Middle frontal gyrus (tissue), 1 donor: Measurements from ENCODE around the gene DLEC1.
"Not testable (repeated sequence)": the region's sequence is repeated elsewhere in the genome, so short reads cannot be mapped to it uniquely, and the experiment has no call there.

ENCODE experiments used
- DNase-seq: peaks from one replicate; pipeline ENCODE4 v3.0.0-alpha.2; 2015; ENCODE audit warnings: low spot score; ENCODE audit errors: extremely low spot score

DLEC1 gene

GRCh38 chr3:38120693-38121450, 81.9 kb downstream of the DLEC1 start:
- DNase-seq, result no peak

- no peak for DNase-seq
Measured at GRCh38 chr3:38121451-38121831, 82.4 kb downstream of the DLEC1 start.

GRCh38 chr3:38121832-38122461, 82.9 kb downstream of the DLEC1 start:
- DNase-seq, result no peak

DNA sequence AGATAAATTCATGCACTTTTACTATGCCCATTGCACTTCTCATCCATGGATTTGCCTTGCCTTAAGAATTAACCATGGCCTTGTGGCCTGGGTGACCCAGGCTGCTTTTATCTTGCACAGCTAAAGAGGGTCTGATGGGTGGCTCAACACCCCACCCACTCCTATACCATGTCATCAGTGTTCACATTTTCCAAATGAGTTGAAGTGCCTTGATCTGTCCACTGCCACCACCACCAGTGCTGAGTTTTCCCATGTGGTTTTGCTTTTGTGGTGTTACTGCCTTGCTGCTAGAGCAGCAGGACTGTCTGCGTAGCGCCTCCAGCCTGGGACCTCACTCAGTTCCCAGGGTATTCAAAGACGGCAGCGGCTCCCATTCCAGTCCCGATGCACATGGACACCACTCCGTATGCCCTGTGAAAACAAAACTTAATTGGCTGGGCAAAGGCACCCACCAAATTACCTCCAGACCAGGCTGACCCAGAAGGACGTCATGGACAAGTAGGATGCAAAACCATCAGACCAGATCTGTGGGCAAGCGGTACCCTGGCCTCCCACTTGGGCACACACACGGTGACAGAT, 83.8 kb downstream of the DLEC1 start:
- DNase-seq, result no peak

DNA sequence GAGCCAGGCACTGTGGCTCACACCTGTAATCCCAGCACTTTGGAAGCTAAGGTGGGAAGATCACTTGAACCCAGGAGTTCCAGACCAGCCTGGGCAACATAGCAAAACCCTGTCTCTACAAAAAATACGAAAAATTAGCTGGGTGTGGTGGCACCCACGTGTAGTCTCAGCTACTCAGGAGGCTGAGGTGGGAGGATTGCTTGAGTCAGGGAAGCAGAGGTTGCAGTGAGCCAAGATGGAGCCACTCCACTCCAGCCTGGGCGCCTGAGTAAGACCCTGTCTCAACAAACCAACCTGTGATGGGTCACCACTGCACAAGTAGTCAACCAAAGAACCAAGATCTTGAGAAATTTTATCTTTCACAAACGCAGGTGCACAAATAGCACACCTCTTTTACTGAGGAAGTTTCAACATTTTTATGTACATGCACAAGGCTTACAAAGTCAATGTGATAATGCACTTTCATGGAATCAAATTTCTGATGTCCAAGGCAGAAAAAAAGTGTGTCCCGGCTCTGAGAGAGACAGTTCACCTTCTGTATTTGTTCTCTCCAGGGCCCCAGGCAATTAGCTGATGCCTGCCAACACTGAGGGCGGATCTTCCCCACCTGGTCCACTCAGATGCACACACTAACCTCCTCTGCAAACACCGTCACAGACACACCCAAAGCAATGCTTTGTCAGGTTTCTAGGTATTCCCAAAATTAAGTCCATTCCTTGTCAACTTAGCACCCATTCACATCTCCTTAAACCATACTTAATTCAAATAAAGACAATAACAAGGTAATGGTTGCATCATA, 85.5 kb downstream of the DLEC1 start:
- DNase-seq, result no peak

GRCh38 chr3:38125305-38126120, 86.5 kb downstream of the DLEC1 start:
- no peak for DNase-seq

DNA sequence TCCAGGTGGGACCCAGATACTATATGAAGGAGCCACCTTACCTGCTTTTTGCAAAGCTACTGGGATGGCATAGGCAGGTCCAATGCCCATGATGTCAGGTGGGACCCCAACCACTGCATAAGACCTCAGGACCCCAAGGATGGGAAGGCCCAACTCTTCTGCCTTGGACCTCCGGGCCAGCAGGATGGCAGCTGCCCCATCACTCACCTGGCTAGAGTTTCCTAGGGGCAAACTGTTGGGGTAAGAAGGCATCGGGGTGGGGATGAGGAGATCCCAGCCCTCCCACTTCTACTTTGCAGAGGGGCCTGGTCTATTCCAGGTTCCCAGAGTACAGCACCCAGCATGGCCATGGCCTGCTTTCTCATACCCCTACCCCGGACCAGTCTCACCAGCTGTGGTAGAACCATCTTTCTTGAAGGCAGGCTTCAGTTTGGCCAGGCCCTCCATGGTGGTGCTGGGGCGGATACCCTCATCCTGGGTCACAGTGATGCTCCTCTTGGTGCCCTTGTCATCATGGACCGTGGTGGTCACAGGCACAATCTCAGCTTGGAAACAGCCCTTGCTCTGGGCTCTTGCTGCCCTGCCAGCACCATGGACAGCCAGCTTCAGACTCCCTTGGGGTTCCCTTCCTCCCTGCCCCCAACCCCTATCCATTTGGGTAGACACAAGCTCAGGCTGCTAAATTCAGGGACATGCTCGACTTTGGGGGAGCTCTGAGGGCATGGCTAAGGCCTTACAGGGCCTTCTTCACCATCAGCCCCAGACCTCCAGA, 87.3 kb downstream of the DLEC1 start:
- DNase-seq, result no peak

DNA sequence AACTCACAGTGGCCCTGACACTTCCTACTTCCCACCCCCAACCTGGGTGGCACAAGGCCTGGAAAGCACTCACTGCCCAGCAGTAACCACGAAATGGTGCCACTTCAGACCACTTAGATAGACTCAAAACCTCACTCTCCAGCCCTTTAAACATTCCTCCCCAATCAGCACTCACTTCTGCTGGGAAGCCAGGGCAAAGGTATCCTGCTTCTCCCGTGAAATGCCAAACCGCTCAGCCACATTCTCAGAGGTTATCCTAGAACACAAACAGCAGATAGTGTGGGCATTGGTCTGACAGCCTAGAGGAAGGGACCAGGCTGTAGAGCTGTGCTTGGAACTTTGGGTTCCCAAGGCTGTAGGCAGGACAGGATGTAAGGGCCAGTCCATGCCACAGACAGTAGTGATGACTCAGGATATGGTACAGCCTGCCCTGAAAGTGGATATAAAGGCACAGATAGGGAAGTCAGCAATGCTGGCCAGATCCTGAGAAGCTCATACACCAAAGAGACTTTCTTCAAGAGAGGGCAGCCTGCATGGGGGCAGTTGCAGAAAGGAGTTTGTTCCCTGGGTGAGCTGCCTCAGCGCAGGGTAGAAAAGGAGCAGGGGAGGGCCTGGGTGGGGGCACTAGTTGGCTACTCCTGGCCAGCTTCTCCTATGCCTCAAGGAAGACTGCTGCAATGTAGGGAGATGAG, 88.7 kb downstream of the DLEC1 start:
- DNase-seq, result no peak

GRCh38 chr3:38128303-38128655, 89.3 kb downstream of the DLEC1 start:
- DNase-seq, result no peak

DNA sequence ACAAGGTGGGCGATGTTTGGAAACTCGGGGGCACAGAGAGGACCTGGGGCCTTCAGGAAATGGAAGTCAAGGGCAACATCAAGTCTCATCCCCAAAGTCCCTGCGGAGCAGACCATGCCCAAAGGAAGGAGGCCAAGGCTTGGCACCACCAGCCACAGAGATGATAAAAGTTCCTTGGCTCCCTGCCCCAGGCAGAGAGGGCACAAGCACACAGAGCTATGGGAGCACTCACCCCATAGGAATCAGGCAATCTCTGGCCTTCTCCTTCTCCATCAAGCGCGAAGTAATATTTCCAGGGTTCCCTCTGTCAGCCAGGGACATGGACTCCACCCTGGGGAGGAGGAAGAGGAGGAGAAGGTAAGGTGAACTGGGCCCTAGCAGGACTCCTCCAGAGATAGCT, 90.0 kb downstream of the DLEC1 start:
- DNase-seq, result no peak

DNA sequence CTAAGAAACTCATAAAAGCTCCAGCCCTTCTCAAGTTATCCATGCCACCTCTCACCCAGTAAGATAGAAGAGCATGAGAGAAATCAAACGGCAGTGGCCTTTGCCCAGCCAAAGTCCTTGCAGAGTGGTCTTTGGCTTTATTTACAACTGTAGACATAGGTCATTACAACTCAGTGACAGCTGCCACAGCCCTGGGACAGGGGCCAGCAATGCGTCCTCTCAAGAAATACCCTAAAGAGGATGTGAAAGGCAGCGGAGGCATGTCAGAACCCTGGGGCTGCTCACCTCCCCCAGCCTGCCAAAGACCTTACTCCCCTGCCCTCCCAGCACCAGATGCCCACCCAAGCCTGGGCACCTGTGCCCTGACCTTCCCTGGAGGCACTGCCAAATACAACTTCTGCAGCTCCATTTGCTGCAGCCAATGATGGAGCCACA, 91.6 kb downstream of the DLEC1 start:
- DNase-seq, result no peak

DNA sequence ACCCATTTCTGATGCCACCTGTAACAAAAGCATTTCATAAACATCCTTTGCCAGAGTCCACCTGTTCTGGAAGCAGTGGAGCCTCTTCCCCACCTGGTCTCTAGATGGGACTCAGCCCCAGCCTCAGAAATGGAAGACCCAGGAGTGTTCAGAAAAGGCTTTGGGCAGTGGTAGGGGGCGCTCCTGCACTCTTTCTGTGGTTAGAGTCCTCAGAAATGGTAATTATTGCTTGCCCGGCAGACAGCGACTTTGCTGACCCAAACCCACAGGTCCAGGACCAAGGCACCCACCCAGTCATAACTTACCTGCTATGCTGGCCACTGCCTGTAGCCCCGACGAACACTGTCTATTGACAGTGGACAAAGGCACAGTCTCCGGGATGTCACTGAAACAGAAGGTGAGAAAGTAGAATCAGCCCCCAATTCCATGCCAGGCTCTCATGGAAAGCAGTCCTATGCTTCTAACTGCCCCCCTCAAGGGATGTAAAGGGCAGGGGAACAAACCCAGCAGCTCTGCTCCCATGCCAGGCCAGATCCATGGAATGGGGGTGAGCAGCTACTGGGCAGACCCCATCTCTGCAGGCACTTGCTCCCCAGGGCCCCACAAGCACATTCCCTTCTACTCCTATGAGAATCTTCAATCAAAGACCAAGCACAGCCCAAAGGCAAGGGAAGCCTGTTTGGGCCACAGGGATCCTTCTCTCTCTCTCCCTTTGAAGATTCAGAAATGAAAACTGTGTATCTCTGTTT, 92.8 kb downstream of the DLEC1 start:
- DNase-seq, result no peak

- DNase-seq, result no peak
Measured at GRCh38 chr3:38133209-38133556, 94.2 kb downstream of the DLEC1 start.

GRCh38 chr3:38133557-38134405, 94.8 kb downstream of the DLEC1 start:
- DNase-seq, result no peak

- DNase-seq, result not testable (repeated sequence)
Measured at GRCh38 chr3:38134517-38135143, 95.6 kb downstream of the DLEC1 start.

- not testable (repeated sequence) for DNase-seq
Measured at GRCh38 chr3:38135621-38136277, 96.7 kb downstream of the DLEC1 start.

GRCh38 chr3:38136393-38136776, 97.4 kb downstream of the DLEC1 start:
- DNase-seq, result no peak
